Heart right ventricle (tissue), 16 donors: ENCODE data around the gene HDAC11. TPM values are rescaled to one million over a fixed set of nuclear protein-coding genes. Genes with fewer than 3 reads are reported as not detected.
A peak's percentile ranks its signal among the peaks of the same experiment; 100 is the strongest.

Experiments used
- ATAC-seq, 8 donors: fragments of 200-7000 bp; cut with Tn5 transposase; one replicate each; pipeline ENCODE4 v1.9.1; 2020; ENCODE audit warnings: mild to moderate bottlenecking in 8 of 8, moderate library complexity in 8 of 8, moderate number of reproducible peaks in 1 of 8
- DNase-seq, 2 donors: peaks; one replicate each; pipeline ENCODE4 v3.0.0-alpha.2; 2020
- H3K27ac ChIP-seq, 10 donors: fragments of 200-600 bp; sonication (generic) in 2 of 10; one replicate each; pipeline versions ENCODE4 v1.5.0 to v1.8.0; 2020 to 2022; ENCODE audit warnings: mild to moderate bottlenecking in 3 of 10
- H3K27me3 ChIP-seq, 7 donors: fragments of 200-600 bp; one replicate each; pipeline ENCODE4 v1.8.0; 2021 to 2022; ENCODE audit warnings: mild to moderate bottlenecking in 2 of 7
- H3K36me3 ChIP-seq, 9 donors: fragments of 200-600 bp; sonication (generic) in 1 of 9; one replicate each; pipeline versions ENCODE4 v1.5.0 to v1.8.0; 2020 to 2022; ENCODE audit warnings: mild to moderate bottlenecking in 2 of 9
- H3K4me1 ChIP-seq, 9 donors: fragments of 200-600 bp; sonication (generic) in 1 of 9; one replicate each; pipeline versions ENCODE4 v1.5.0 to v1.8.0; 2020 to 2022; ENCODE audit warnings: mild to moderate bottlenecking in 4 of 9
- H3K4me3 ChIP-seq, 10 donors: fragments of 200-600 bp; sonication (generic) in 2 of 10; one replicate each; pipeline versions ENCODE4 v1.5.0 to v1.8.0; 2020 to 2022; ENCODE audit warnings: mild to moderate bottlenecking in 7 of 10, moderate library complexity in 2 of 10
- H3K9me3 ChIP-seq, 11 donors: fragments of 200-600 bp in 10 of 11; sonication (generic) in 2 of 11; one replicate each; pipeline versions ENCODE4 v1.5.0 to v1.8.0; 2013 to 2022; ENCODE audit warnings: mild to moderate bottlenecking in 2 of 11, control low read depth in 1 of 11, moderate library complexity in 1 of 11
- CTCF ChIP-seq, 9 donors: fragments of 200-600 bp; sonication (generic) in 2 of 9; IDR thresholded peaks; one replicate each; pipeline versions ENCODE4 v1.5.0 to v1.8.0; 2021 to 2022; ENCODE audit warnings: antibody characterized with exemption in 9 of 9, mild to moderate bottlenecking in 5 of 9, moderate library complexity in 1 of 9
- WGBS, 2 donors: extraction: QIAGEN DNeasy Blood & Tissue Kit; methylation state at CpG; one replicate each; pipeline ENCODE4 v1.1.7; 2013; ENCODE audit warnings: inconsistent platforms in 1 of 2; 5-methylcytosine and 5-hydroxymethylcytosine counted together
- intact Hi-C, 10 donors: fragments of 100-400 bp; cut with DNase I; formaldehyde crosslinking; loops; one replicate each; pipeline versions ENCODE4 v1.11.1 to v1.14.2; 2022
- polyA plus RNA-seq, 2 donors: library from polyadenylated mRNA; stranded (reverse); fragments of 200-250 nt; gene quantifications; one replicate each; pipeline ENCODE4 v1.2.3, GENCODE V29; 2013
- total RNA-seq, 10 donors: library from RNA; stranded (reverse); fragmentation: NEBNext Ultra II Directional in 3 of 10; extraction: Animal tissue kit (Norgen Biotek cat#: 25700) in 3 of 10; gene quantifications; one replicate each; pipeline versions ENCODE4 v1.2.1 to v1.2.4, GENCODE V29; 2021 to 2023
- donor health status: Arrhythmogenic right ventricular cardiomyopathy.
- donor health status: ischemic (EF 13 %, LVEDD 7.1; RV severe dilation, severe dysfunction).
- donor health status: healthy with polysubstance abuse.
- donor health status: DM: no; HTN: yes; CAD: no.
- donor health status: DM: no; HTN: no; CAD: no.
- donor health status: ischemic (EF 25% LVEDD 6.9; RV normal size, moderate dysfunction).
- donor health status: ischemic (EF 25% LVEDD 5.7; RV mildly dilated, moderate dysfunction).
- donor health status: healthy.
- donor health status: DM: yes; HTN: yes; CAD: no.
- donor health status: Ischemic cardiomyopathy.
- donor health status: ischemic (EF 35%, LVEDD 5.7; RV mildly dilated, moderate dysfunction).
- donor health status: nonischemic (EF 11% LVEDD 7.7; RV severe dilation, severe dysfunction).
- donor health status: DM: yes; HTN: yes; CAD: no.
- donor health status: PGD.
- donor health status: ischemic (EF 29% LVEDD 5.4; RV normal size, mild dysfunction).
- donor health status: nonischemic (EF 23%, LVEDD 6.1; RV moderate dilation, normal function).

Gene HDAC11
- total and polyA plus RNA-seq, 12 donors: 15.9 to 46.0 (median 33.3) TPM

- intact Hi-C loops: no loop called here
- Histone ChIP-seq H3K27me3 (peaks cover 0 to 9% (median 0%) of the 10 kb centered on the region in 7 donors), H3K9me3 (no peaks in the 10 kb centered on the region), H3K36me3 (no peaks in the 10 kb centered on the region), H3K27ac (no peak overlapping the region), H3K4me3 (no peak overlapping the region), H3K4me1 (peaks cover 0 to 17% (median 0%) of the 10 kb centered on the region in 9 donors)
- TF ChIP-seq CTCF (IDR thresholded peaks at IDR 0.05): peak in 8 of 9 donors; percentile 18 to 76 (median 46)
- peak in 6 of 8 donors; percentile 24 to 52 (median 41) for ATAC-seq
- DNase-seq: peak in 1 of 2 donors; percentile 50
- 36 to 41% methylated on average over 14 of the region's 14 CpGs for WGBS, 2 donors
Measured at GRCh38 chr3:13461169-13462124, 18.7 kb upstream of the HDAC11 start.

- peak overlapping the region in 5 of 10 donors; percentile 20 to 53 (median 31) for H3K27ac ChIP-seq
- ATAC-seq: no peak
Measured at GRCh38 chr3:13462125-13462629, 17.9 kb upstream of the HDAC11 start.

GRCh38 chr3:13462822-13463221, 17.3 kb upstream of the HDAC11 start:
- Histone ChIP-seq H3K4me1 (peaks cover 0 to 17% (median 0%) of the 10 kb centered on the region in 9 donors), H3K36me3 (no peaks in the 10 kb centered on the region), H3K27me3 (peaks cover 0 to 10% (median 0%) of the 10 kb centered on the region in 7 donors), H3K4me3 (no peak overlapping the region), H3K27ac (peak overlapping the region in 4 of 10 donors; percentile 20 to 53 (median 39)), H3K9me3 (no peaks in the 10 kb centered on the region)
- TF ChIP-seq CTCF (IDR thresholded peaks at IDR 0.05): no peak
- DNase-seq: no peak
- intact Hi-C loops: no loop called here
- peak; percentile 69 to 94 (median 86) for ATAC-seq
- WGBS, 2 donors: 45 to 53% methylated on average over 5 of the region's 5 CpGs

More at GRCh38 chr3:13462125-13462629, 17.9 kb upstream of the HDAC11 start:
- 89 to 95% methylated on average over 8 of the region's 8 CpGs for WGBS, 2 donors
- intact Hi-C loops: no loop called here
- no peak for DNase-seq
- no peak for TF ChIP-seq CTCF (IDR thresholded peaks at IDR 0.05)
- H3K36me3 ChIP-seq: no peaks in the 10 kb centered on the region
- H3K9me3 ChIP-seq: no peaks in the 10 kb centered on the region
- H3K4me1 ChIP-seq: peaks cover 0 to 17% (median 0%) of the 10 kb centered on the region in 9 donors
- no peak overlapping the region for H3K4me3 ChIP-seq
- peaks cover 0 to 9% (median 0%) of the 10 kb centered on the region in 7 donors for H3K27me3 ChIP-seq

DNA sequence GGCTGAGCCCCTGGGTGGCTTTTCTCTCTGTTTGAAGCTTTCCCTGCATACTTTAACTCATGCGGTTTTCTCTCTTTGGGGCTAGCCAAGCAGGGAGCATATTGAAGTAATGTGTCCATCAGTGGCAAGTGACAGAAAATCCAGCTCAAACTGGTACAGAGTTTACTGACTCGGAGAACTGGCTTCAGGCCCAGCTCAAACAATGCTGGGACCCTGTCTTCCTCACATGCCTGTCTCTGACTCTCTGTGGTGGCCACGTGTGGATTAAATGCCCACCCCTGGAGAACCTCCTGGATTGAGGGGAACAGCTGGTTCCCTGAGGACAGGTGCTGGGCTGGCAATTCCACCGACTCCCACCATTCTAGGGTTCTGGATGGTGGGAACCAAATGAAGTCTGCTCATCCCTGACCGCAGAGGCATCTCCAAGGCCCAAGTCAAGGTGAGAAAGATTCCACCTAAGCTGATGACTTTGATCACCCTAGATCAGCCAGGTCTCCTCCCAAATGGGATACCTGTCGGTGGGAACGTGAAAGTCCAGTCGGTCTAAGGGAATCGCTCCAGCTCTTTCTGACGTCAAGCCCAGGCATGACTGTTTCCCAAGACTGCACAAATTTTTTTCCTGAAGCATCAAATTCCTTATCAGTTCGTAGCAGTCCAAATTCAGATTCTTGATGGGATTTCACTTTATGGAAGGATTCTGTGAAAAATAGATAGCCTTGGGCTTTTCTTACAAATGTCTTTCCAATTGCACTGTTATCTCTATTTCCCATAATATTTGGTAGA, 16.3 kb upstream of the HDAC11 start:
- peaks cover 0 to 14% (median 0%) of the 10 kb centered on the region in 7 donors for H3K27me3 ChIP-seq
- WGBS, 2 donors: 81% methylated on average over 11 of the region's 11 CpGs
- TF ChIP-seq CTCF (IDR thresholded peaks at IDR 0.05): no peak
- intact Hi-C loops: no loop called here
- no peak overlapping the region for H3K27ac ChIP-seq
- DNase-seq (no peak), ATAC-seq (no peak)
- no peaks in the 10 kb centered on the region for H3K9me3 ChIP-seq
- no peak overlapping the region for H3K4me3 ChIP-seq
- H3K36me3 ChIP-seq: no peaks in the 10 kb centered on the region
- peaks cover 0 to 17% (median 0%) of the 10 kb centered on the region in 9 donors for H3K4me1 ChIP-seq
